ENCODE measurements around the gene SIN3B. TPM values are rescaled to one million over a fixed set of nuclear protein-coding genes. Genes with fewer than 3 reads are reported as not detected.

Gene SIN3B
- total and polyA plus RNA-seq, 9 of the 15 experiments (the other 6 are each of a cell fraction or from before 2014, with no cell fraction given): 0.51 to 34.2 (median 14.3) TPM

DNA sequence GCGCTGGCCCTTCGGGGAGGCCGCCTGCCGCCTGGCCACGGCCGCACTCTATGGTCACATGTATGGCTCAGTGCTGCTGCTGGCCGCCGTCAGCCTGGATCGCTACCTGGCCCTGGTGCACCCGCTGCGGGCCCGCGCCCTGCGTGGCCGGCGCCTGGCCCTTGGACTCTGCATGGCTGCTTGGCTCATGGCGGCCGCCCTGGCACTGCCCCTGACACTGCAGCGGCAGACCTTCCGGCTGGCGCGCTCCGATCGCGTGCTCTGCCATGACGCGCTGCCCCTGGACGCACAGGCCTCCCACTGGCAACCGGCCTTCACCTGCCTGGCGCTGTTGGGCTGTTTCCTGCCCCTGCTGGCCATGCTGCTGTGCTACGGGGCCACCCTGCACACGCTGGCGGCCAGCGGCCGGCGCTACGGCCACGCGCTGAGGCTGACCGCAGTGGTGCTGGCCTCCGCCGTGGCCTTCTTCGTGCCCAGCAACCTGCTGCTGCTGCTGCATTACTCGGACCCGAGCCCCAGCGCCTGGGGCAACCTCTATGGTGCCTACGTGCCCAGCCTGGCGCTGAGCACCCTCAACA lies 60.8 kb downstream of the SIN3B start (continued):
- TF ChIP-seq, protein P1, sequence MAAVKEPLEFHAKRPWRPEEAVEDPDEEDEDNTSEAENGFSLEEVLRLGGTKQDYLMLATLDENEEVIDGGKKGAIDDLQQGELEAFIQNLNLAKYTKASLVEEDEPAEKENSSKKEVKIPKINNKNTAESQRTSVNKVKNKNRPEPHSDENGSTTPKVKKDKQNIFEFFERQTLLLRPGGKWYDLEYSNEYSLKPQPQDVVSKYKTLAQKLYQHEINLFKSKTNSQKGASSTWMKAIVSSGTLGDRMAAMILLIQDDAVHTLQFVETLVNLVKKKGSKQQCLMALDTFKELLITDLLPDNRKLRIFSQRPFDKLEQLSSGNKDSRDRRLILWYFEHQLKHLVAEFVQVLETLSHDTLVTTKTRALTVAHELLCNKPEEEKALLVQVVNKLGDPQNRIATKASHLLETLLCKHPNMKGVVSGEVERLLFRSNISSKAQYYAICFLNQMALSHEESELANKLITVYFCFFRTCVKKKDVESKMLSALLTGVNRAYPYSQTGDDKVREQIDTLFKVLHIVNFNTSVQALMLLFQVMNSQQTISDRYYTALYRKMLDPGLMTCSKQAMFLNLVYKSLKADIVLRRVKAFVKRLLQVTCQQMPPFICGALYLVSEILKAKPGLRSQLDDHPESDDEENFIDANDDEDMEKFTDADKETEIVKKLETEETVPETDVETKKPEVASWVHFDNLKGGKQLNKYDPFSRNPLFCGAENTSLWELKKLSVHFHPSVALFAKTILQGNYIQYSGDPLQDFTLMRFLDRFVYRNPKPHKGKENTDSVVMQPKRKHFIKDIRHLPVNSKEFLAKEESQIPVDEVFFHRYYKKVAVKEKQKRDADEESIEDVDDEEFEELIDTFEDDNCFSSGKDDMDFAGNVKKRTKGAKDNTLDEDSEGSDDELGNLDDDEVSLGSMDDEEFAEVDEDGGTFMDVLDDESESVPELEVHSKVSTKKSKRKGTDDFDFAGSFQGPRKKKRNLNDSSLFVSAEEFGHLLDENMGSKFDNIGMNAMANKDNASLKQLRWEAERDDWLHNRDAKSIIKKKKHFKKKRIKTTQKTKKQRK (IDR thresholded peaks at IDR 0.05; ENCODE audit: borderline replicate concordance, low read depth, low read length): no peak
- TF ChIP-seq ZNF77 (CRISPR knock-in tag; IDR thresholded peaks at IDR 0.05): no peak
- TF ChIP-seq ZNF174 (CRISPR knock-in tag; IDR thresholded peaks at IDR 0.05): no peak
- TF ChIP-seq, protein P2, sequence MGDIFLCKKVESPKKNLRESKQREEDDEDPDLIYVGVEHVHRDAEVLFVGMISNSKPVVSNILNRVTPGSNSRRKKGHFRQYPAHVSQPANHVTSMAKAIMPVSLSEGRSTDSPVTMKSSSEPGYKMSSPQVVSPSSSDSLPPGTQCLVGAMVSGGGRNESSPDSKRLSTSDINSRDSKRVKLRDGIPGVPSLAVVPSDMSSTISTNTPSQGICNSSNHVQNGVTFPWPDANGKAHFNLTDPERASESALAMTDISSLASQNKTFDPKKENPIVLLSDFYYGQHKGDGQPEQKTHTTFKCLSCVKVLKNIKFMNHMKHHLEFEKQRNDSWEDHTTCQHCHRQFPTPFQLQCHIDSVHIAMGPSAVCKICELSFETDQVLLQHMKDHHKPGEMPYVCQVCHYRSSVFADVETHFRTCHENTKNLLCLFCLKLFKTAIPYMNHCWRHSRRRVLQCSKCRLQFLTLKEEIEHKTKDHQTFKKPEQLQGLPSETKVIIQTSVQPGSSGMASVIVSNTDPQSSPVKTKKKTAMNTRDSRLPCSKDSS (IDR thresholded peaks at IDR 0.05; ENCODE audit: low read depth, partially characterized antibody): no peak
- TF ChIP-seq ZBTB8A (IDR thresholded peaks at IDR 0.05; ENCODE audit: partially characterized antibody): no peak
- TF ChIP-seq HDAC2 (IDR thresholded peaks at IDR 0.05): no peak
- TF ChIP-seq SMAD1 (IDR thresholded peaks at IDR 0.05; ENCODE audit: low read depth, low read length, partially characterized antibody): no peak
- peak; percentile 97 for TF ChIP-seq ZFX (CRISPR knock-in tag; IDR thresholded peaks at IDR 0.05)
- TF ChIP-seq KAT7 (CRISPR knock-in tag; IDR thresholded peaks at IDR 0.05; ENCODE audit: borderline replicate concordance): peak; percentile 89
- no peak for TF ChIP-seq ZNF212 (CRISPR knock-in tag; IDR thresholded peaks at IDR 0.05)
- TF ChIP-seq MAFK (IDR thresholded peaks at IDR 0.05; ENCODE audit: low read length): no peak
- TF ChIP-seq CREM (IDR thresholded peaks at IDR 0.05; ENCODE audit: low read depth): peak; percentile 89
- TF ChIP-seq DMBX1 (CRISPR knock-in tag; IDR thresholded peaks at IDR 0.05; ENCODE audit: borderline replicate concordance): peak; percentile 78
- TF ChIP-seq TAF7 (tag; IDR thresholded peaks at IDR 0.05): no peak; the same call in none of the 2 replicates
- TF ChIP-seq POLR2G (IDR thresholded peaks at IDR 0.05; ENCODE audit: low read depth, low read length): peak; percentile 93
- TF ChIP-seq POLR2AphosphoS5 (IDR thresholded peaks at IDR 0.05; ENCODE audit: control insufficient read depth, insufficient read depth, low read depth, low read length): no peak; the same call in 1 of the 2 replicates
- TF ChIP-seq RAD21 (CRISPR knock-in tag; conservative IDR thresholded peaks at IDR 0.05 in 1 of 2, IDR thresholded peaks at IDR 0.05 in 1 of 2): peak; percentile 9 to 28; a peak in 2 of 4 replicates
- TF ChIP-seq PCBP2 (IDR thresholded peaks at IDR 0.05; ENCODE audit: low read depth, low read length, poor library complexity, severe bottlenecking): no peak
- TF ChIP-seq CEBPB (tag; IDR thresholded peaks at IDR 0.05): no peak
- TF ChIP-seq, protein P3, sequence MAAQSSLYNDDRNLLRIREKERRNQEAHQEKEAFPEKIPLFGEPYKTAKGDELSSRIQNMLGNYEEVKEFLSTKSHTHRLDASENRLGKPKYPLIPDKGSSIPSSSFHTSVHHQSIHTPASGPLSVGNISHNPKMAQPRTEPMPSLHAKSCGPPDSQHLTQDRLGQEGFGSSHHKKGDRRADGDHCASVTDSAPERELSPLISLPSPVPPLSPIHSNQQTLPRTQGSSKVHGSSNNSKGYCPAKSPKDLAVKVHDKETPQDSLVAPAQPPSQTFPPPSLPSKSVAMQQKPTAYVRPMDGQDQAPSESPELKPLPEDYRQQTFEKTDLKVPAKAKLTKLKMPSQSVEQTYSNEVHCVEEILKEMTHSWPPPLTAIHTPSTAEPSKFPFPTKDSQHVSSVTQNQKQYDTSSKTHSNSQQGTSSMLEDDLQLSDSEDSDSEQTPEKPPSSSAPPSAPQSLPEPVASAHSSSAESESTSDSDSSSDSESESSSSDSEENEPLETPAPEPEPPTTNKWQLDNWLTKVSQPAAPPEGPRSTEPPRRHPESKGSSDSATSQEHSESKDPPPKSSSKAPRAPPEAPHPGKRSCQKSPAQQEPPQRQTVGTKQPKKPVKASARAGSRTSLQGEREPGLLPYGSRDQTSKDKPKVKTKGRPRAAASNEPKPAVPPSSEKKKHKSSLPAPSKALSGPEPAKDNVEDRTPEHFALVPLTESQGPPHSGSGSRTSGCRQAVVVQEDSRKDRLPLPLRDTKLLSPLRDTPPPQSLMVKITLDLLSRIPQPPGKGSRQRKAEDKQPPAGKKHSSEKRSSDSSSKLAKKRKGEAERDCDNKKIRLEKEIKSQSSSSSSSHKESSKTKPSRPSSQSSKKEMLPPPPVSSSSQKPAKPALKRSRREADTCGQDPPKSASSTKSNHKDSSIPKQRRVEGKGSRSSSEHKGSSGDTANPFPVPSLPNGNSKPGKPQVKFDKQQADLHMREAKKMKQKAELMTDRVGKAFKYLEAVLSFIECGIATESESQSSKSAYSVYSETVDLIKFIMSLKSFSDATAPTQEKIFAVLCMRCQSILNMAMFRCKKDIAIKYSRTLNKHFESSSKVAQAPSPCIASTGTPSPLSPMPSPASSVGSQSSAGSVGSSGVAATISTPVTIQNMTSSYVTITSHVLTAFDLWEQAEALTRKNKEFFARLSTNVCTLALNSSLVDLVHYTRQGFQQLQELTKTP (IDR thresholded peaks at IDR 0.05; ENCODE audit: low read depth in 1 of 2, partially characterized antibody in 2 of 2): no peak
